ENCODE results near the gene PGC.

PGC gene

DNA sequence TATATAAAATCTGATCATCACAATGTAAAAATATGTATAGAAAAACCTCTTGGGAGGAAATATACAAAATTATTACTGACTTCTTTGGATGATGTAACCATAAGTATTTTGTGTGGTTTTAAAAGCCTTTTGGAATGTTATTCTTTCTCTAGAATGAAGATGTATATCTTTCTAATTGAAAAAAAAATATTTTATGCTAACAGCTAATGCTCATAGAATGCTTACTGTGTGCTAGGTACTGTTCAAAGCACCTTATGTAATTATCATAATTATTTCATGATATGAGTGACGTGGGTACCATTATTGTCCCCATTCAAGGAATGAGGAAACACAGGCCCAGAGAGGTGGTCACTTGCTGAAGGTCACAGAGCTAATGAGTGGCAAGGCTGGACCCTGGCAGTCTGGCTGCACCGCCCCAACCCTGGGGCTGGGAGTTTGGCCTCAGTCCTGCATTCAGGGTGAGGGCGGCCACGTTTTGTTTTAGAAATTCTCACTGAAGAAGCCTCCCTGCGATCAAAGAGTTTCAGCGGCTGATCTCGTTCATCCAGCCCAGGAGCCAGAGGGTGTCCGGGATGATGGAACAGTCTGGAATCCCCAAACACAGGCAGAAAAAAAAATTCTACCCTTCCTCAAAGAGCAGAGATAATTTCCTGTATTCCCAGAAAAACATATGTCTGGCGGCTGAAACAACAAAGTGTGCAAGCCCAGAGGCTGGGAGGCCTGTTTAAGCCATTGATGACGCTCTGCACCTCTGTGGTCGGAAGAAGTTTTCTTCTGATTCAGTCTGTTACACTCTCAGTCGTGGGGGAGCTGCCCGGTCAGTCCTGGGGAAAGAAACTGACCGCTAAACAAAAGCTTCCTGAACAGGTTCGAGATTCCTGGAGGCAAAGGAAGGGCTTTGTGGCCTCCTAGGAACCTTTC lies 49.1 kb downstream of the PGC start:
- no peak for DNase-seq (ENCODE audit: low read depth in 2 of 2)

DNA sequence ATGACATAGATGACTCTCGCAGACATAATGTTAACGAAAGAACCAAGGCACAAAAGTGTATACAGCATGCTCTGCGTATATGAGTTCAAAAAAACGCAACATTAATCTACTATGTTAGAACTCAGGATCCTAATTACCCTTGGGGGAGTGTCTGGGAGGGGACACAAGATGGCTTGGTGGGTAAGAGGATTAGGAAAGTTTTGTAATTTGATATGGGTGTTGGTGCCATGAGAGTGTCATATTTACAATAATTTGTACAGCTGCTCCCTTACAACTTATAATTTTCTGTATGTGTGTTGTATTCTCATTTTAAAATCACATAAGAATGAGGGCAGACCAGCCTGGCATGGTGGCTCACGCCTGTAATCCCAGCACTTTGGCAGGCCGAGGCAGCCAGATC lies 50.4 kb downstream of the PGC start:
- DNase-seq (ENCODE audit: low read depth in 2 of 2) = no peak

- no peak for DNase-seq (ENCODE audit: low read depth in 2 of 2)
These were observed 51.4 kb downstream of the PGC start for GRCh38 chr6:41695825-41696224.

- no peak for DNase-seq (ENCODE audit: low read depth in 2 of 2)
These were observed 52.2 kb downstream of the PGC start for GRCh38 chr6:41694815-41695526.

GRCh38 chr6:41693281-41694240 lies 53.6 kb downstream of the PGC start:
- no peak for DNase-seq (ENCODE audit: low read depth in 2 of 2)

GRCh38 chr6:41692730-41693129 lies 54.5 kb downstream of the PGC start:
- DNase-seq (ENCODE audit: low read depth in 2 of 2) = no peak

- DNase-seq (ENCODE audit: low read depth in 2 of 2) = no peak
These were observed 55.0 kb downstream of the PGC start for GRCh38 chr6:41692080-41692675.

DNA sequence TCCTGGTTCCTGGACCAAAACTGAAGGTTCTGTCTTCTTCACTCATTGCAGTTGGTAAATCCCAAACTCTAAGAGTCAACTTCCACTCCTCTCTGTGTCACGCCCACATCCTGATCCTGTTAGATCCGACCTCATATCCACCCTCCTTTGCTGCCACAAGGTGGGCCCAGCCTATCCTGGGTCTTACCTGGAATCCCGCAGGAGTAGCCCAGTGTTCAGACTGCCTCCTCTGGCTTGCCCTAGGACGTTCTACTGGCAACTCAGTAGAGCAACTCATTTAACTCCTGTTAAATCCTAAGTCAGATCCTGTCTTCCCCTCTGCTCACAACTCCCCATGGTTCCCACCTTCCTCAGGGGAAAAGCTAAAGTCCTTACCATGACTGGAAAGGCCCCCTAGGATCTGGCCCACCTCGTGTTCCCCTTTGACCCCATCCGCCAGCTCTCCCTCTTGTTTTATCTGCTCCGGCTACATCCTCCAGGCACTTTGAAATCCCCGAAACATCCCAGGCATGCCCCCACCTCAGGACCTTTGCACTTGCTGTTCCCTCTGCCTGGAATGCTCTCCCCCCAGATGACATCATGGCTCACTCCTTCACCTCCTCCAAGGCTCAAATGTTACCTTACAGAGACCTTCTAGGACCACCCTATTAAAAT lies 55.6 kb downstream of the PGC start:
- DNase-seq (ENCODE audit: low read depth in 2 of 2) = no peak

DNA sequence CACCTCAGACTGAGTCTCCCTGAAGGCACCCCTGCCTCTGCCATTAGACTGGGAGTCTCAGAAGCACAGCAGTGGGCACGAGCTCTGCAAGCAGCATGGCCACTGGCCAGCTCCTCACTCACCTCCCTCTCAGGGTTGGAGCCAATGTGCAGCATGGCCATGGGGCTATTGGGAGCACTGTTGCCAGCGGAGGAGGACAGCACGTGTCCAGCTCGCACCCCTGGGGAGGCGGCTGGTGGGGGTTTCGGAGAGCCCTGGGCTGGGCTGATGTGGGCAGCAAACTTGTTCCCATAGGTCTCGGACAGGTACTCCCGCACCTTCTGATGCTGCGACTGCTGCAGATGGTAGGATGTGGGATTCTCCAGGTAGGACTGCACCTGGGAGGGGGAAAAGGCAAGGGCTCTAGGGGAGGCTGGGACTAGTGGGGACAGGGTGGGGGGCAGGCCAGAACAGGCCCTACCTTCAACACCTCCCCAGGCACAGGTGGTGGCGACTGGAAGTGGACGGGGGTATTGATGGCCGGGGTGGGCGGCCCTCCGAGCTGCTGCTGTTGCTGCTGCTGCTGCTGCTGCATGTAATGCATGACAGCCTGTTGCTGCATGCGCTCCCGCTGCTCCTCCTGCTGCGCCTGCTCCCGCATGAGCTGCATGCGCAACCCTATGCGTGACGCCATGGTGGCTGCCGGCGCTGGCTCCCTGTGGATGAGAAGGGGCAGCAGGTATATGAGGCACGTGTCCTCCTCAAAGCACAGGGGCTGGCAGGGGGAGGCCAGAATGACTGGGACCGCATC lies 56.5 kb downstream of the PGC start:
- DNase-seq (ENCODE audit: low read depth in 2 of 2) = no peak

GRCh38 chr6:41689171-41690008 lies 57.8 kb downstream of the PGC start:
- DNase-seq (ENCODE audit: low read depth in 2 of 2) = no peak

DNA sequence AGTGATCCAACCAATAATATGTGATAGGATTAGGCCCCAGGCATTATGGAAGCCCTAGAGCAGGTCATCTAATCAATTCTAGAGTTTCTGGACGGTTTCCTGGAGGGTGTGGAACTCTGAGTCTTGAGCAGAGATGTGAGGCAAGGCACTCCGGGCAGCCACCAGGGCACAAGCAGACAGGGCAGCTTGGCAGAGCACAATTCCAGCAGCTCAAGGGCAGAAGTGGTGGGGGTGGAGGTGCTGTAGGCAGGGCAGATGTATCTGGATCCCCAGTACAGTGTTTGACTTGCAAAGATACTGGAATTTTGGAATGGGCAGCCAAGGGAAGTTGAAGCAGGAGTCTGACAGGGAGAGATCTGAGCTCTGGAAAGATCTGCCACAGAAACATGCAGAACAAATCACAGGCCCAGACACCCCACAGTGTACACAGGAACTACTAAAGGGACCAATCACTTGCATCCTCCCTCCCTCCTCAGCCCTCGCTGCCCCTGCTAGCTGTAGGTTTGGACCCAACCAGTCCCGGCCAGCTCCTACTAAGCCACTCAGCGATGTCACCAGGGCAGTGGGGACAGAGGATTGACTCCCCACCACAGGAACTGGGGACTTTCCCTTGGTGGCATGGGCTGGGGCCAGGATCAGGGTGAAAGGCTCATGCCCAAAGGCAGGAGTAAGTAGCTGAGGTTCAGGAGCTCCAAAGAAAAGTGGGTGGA lies 58.8 kb downstream of the PGC start:
- DNase-seq (ENCODE audit: low read depth in 2 of 2) = no peak

DNA sequence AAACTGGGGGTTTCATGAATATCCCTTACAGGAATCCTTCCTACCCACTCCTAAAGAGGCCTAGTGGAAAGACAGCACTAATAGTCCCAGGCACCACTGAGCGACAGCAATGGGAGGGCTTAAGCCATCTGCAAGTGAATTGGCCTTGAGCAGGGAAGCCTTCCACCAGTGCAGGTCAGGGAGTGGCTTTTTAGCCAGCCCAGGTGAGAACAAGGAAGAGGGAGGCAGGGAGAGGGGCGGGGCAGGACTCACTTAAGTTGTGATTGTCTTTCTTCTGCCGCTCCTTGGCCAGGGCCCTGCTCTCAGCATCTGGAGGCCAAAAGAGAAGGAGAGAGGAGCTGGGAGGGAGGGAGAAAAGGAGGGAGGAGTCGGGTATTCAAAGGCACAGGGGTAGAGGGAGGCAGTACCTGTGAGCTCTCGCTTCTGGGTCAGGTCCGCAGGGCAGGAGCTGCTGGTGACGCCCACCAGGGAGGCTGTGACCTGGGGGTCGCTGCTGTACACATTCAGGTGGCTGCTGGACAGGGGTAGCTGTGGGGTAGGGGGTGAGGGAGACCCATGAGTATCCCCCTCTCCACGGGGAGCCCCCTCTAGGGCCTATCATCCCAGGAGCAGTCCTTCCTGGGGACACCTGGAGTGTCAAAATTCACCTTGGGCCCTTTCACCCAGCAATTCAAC lies 59.6 kb downstream of the PGC start:
- DNase-seq (ENCODE audit: low read depth in 2 of 2) = no peak
